ENCODE data around the gene AACS.

DNA sequence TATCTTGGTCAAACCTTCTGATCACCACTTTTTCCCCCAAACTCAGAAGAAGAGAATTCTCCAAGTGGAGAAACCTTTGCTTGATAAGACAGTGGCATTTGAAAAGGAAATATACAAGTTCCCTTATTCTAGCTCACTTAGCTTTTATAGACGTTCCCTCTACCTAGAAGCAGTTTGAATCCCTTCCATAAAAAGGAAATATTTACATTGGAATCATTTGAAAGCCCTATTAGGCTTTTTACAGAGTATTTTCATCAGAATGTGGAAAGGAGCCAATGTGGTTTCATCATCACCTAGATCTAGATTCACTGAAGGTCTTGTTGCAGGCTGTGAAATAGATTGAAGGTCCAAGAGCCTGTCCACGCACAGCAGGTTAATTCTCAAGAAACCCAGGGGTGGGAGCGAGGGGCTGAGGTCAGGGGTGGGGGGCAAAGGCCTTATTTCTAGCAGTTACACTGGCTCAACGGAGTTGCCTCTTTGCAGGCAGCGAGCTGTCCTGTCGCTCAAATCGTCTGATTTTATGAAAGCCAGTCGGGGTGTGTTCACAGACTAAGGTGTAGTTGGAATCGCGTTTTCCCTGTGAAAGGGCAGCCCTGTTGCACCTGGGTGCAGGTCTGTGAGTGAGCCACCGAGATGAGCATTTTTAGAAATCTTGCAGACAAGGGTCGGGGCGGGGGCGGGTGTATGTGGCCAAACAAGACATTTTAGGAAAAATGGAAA, 45.6 kb downstream of the AACS start:
- TF ChIP-seq, protein P1, sequence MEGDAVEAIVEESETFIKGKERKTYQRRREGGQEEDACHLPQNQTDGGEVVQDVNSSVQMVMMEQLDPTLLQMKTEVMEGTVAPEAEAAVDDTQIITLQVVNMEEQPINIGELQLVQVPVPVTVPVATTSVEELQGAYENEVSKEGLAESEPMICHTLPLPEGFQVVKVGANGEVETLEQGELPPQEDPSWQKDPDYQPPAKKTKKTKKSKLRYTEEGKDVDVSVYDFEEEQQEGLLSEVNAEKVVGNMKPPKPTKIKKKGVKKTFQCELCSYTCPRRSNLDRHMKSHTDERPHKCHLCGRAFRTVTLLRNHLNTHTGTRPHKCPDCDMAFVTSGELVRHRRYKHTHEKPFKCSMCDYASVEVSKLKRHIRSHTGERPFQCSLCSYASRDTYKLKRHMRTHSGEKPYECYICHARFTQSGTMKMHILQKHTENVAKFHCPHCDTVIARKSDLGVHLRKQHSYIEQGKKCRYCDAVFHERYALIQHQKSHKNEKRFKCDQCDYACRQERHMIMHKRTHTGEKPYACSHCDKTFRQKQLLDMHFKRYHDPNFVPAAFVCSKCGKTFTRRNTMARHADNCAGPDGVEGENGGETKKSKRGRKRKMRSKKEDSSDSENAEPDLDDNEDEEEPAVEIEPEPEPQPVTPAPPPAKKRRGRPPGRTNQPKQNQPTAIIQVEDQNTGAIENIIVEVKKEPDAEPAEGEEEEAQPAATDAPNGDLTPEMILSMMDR (IDR thresholded peaks at IDR 0.05) = no peak
- TF ChIP-seq EZH2 (IDR thresholded peaks at IDR 0.05; ENCODE audit: borderline replicate concordance, insufficient read depth, low read depth, low read length, poor library complexity, severe bottlenecking) = no peak
